ENCODE data around the gene CXCR6. TPM values are rescaled to one million over a fixed set of nuclear protein-coding genes. Genes with fewer than 3 reads are reported as not detected.

The CXCR6 gene
- total RNA-seq, 1 donor from 2014 or later, result not detected

DNA sequence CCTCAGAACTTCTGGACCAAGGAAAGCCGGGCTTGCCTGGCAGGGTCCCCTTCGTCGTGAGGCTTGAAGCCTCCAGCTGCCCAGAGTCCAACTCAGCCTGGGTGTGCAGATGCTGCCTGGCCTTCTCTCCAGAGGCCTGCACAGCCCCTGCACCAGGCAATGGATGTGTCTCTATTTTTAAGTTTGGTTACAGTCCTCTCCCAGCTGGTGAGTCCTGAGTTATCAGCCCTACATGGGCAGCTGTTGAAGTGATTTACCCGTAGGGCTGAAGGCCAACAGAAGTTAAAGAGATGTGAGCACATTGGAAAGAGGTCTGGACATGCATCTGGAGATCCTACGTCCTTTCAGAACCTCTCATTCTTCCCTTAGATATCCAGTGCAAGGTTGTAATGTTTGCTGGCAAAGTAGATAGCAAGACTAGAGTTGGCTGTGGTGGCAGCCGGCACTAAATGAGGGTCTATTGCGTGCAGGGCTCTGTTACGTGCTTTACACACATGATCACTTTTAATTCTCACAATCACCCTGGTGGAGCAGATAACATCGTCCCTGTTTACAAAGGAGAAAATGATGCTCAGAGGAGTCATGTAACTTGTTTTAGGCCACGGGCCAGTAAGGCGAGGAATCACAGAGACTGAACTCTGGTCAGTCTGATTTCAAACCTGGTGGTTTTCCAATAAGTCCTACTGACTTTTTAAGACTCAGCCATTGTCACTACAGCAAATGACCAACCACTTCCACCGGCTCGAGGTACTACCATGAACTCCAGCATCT, 42.5 kb downstream of the CXCR6 start:
- H3K4me3 ChIP-seq (ENCODE audit: insufficient read depth, low read depth, low read length), result no peak overlapping the region
- H3K79me2 ChIP-seq (ENCODE audit: insufficient read depth, low read length), result peaks cover 21% of the 10 kb centered on the region
- peak overlapping the region; percentile 15 for H3K4me3 Mint-ChIP-seq (ENCODE audit: unreplicated experiment)
- H2AFZ ChIP-seq (ENCODE audit: low read depth, low read length), result no peak overlapping the region
- peaks cover 13% of the 10 kb centered on the region for H4K20me1 ChIP-seq (ENCODE audit: insufficient read depth, low read length)
- no peaks in the 10 kb centered on the region for H3K27me3 Mint-ChIP-seq (ENCODE audit: low read depth, unreplicated experiment)
- H3K4me2 ChIP-seq (ENCODE audit: low read length), result peak overlapping the region; percentile 67
- no peaks in the 10 kb centered on the region for H3K9me3 ChIP-seq (ENCODE audit: insufficient read depth, low read depth, low read length)
- TF ChIP-seq, protein P1, sequence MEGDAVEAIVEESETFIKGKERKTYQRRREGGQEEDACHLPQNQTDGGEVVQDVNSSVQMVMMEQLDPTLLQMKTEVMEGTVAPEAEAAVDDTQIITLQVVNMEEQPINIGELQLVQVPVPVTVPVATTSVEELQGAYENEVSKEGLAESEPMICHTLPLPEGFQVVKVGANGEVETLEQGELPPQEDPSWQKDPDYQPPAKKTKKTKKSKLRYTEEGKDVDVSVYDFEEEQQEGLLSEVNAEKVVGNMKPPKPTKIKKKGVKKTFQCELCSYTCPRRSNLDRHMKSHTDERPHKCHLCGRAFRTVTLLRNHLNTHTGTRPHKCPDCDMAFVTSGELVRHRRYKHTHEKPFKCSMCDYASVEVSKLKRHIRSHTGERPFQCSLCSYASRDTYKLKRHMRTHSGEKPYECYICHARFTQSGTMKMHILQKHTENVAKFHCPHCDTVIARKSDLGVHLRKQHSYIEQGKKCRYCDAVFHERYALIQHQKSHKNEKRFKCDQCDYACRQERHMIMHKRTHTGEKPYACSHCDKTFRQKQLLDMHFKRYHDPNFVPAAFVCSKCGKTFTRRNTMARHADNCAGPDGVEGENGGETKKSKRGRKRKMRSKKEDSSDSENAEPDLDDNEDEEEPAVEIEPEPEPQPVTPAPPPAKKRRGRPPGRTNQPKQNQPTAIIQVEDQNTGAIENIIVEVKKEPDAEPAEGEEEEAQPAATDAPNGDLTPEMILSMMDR (IDR thresholded peaks at IDR 0.05; ENCODE audit: insufficient read depth, low read depth, low read length), result no peak
- TF ChIP-seq EZH2 (IDR thresholded peaks at IDR 0.05; ENCODE audit: insufficient read depth, low read length), result no peak
- peak overlapping the region; percentile 93 for H3K27ac ChIP-seq (ENCODE audit: low read depth, low read length)
- H3K4me1 Mint-ChIP-seq (ENCODE audit: low read depth, unreplicated experiment), result peaks cover 46% of the 10 kb centered on the region
- H3K36me3 ChIP-seq (ENCODE audit: insufficient read depth, low read length), result peaks cover 3% of the 10 kb centered on the region
- DNase-seq (ENCODE audit: low read depth) (no peak), FAIRE-seq (no peak)
- peaks cover 51% of the 10 kb centered on the region for H3K4me1 ChIP-seq (ENCODE audit: insufficient read depth, low read length)
- H3K9me3 Mint-ChIP-seq (ENCODE audit: unreplicated experiment), result no peaks in the 10 kb centered on the region
- H3K36me3 Mint-ChIP-seq (ENCODE audit: low read depth, unreplicated experiment), result peaks cover 5% of the 10 kb centered on the region
- no peaks in the 10 kb centered on the region for H3K27me3 ChIP-seq (ENCODE audit: insufficient read depth, low read length)
- peak overlapping the region; percentile 63 for H3K9ac ChIP-seq (ENCODE audit: low read length)
- H3K27ac Mint-ChIP-seq (ENCODE audit: unreplicated experiment), result peak overlapping the region; percentile 75

DNA sequence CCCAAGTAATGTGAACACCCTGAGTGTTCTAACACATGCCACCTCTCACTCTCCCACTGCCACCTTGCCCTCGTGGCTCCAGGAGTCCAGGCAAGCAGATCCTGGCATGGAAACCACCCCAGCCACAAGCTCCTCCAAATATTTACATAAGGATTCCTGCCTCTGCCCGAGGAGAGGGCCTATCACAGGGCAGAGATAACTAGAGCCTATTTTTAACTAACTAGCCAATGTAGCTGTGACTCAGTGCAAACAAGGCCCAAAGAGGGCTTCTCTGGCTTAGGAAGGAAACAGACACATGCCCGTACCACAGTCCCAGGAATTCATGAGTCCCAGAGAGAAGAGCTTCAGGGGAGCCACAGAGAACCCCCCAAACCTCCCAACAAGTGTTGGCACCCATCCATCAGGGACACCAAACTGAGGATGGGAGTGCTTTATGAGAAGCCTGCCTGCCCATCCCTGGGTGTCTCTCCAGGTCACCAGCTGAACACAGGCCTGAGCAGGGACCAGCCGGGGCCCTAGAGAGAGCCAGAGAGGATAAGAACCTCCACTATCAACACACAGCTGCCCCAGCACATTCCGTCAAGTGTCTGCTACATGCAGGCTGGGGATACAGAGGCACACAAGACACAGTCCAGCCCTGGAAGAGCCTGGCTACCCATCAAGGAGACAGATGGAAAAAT, 43.2 kb downstream of the CXCR6 start:
- no peaks in the 10 kb centered on the region for H3K9me3 Mint-ChIP-seq (ENCODE audit: unreplicated experiment)
- TF ChIP-seq, protein P1 (IDR thresholded peaks at IDR 0.05; ENCODE audit: insufficient read depth, low read depth, low read length), result no peak
- no peak for TF ChIP-seq EZH2 (IDR thresholded peaks at IDR 0.05; ENCODE audit: insufficient read depth, low read length)
- Histone ChIP-seq H3K4me3 (ENCODE audit: insufficient read depth, low read depth, low read length) (no peak overlapping the region), H4K20me1 (ENCODE audit: insufficient read depth, low read length) (peaks cover 13% of the 10 kb centered on the region), H3K9me3 (ENCODE audit: insufficient read depth, low read depth, low read length) (no peaks in the 10 kb centered on the region), H3K27me3 (ENCODE audit: insufficient read depth, low read length) (no peaks in the 10 kb centered on the region), H3K79me2 (ENCODE audit: insufficient read depth, low read length) (peaks cover 26% of the 10 kb centered on the region), H3K4me1 (ENCODE audit: insufficient read depth, low read length) (peaks cover 44% of the 10 kb centered on the region), H3K27ac (ENCODE audit: low read depth, low read length) (peak overlapping the region; percentile 93), H3K36me3 (ENCODE audit: insufficient read depth, low read length) (peaks cover 3% of the 10 kb centered on the region), H3K9ac (ENCODE audit: low read length) (peak overlapping the region; percentile 63), H2AFZ (ENCODE audit: low read depth, low read length) (peak overlapping the region; percentile 28), H3K4me2 (ENCODE audit: low read length) (peak overlapping the region; percentile 67)
- DNase-seq (ENCODE audit: low read depth), result peak; percentile 86
- peak overlapping the region; percentile 75 for H3K27ac Mint-ChIP-seq (ENCODE audit: unreplicated experiment)
- no peaks in the 10 kb centered on the region for H3K27me3 Mint-ChIP-seq (ENCODE audit: low read depth, unreplicated experiment)
- peak overlapping the region; percentile 15 for H3K4me3 Mint-ChIP-seq (ENCODE audit: unreplicated experiment)
- no peak for FAIRE-seq
- peaks cover 41% of the 10 kb centered on the region for H3K4me1 Mint-ChIP-seq (ENCODE audit: low read depth, unreplicated experiment)
- H3K36me3 Mint-ChIP-seq (ENCODE audit: low read depth, unreplicated experiment), result peaks cover 2% of the 10 kb centered on the region
